Esophagus (tissue), 2 donors: ENCODE data around the gene MBOAT2. TPM values are rescaled to one million over a fixed set of nuclear protein-coding genes. Genes with fewer than 3 reads are reported as not detected.

ENCODE experiments used
- H3K27ac ChIP-seq, 2 donors: one replicate each; pipeline ENCODE4 v1.5.1; 2013; ENCODE audit warnings: low read depth in 2 of 2, mild to moderate bottlenecking in 2 of 2, inconsistent platforms in 1 of 2, low read length in 1 of 2, moderate library complexity in 1 of 2
- H3K27me3 ChIP-seq, 2 donors: one replicate each; pipeline ENCODE4 v1.6.1; 2013; ENCODE audit warnings: low read length in 2 of 2, control low read depth in 1 of 2, mild to moderate bottlenecking in 1 of 2; ENCODE audit not compliant: insufficient read depth in 2 of 2, control insufficient read depth in 1 of 2
- H3K36me3 ChIP-seq, 2 donors: one replicate each; pipeline ENCODE4 v1.6.1; 2013; ENCODE audit warnings: low read length in 1 of 2; ENCODE audit not compliant: control insufficient read depth in 2 of 2, insufficient read depth in 2 of 2
- H3K4me1 ChIP-seq, 2 donors: one replicate each; pipeline ENCODE4 v1.6.1; 2013; ENCODE audit warnings: low read length in 1 of 2; ENCODE audit not compliant: control insufficient read depth in 2 of 2, insufficient read depth in 2 of 2
- H3K4me3 ChIP-seq, 2 donors: one replicate each; pipeline ENCODE4 v1.5.1; 2013; ENCODE audit warnings: low read length in 2 of 2, mild to moderate bottlenecking in 2 of 2, low read depth in 1 of 2, moderate library complexity in 1 of 2
- H3K9me3 ChIP-seq, 2 donors: one replicate each; pipeline ENCODE4 v1.6.1; 2013; ENCODE audit warnings: mild to moderate bottlenecking in 2 of 2, low read depth in 1 of 2, low read length in 1 of 2, moderate library complexity in 1 of 2; ENCODE audit not compliant: control insufficient read depth in 2 of 2, insufficient read depth in 1 of 2
- WGBS, 2 donors: extraction: QIAGEN DNeasy Blood & Tissue Kit; methylation state at CpG; one replicate each; pipeline ENCODE4 v1.1.7; 2013; 5-methylcytosine and 5-hydroxymethylcytosine counted together
- polyA plus RNA-seq, 2 donors: library from polyadenylated mRNA; stranded (reverse); fragments of 200-250 nt; gene quantifications; one replicate each; pipeline ENCODE4 v1.2.3, GENCODE V29; 2013
- donor health status: healthy with polysubstance abuse.
- donor health status: Bipolar disorder and iron deficiency.

MBOAT2 gene
- polyA plus RNA-seq, 2 donors, result 34.3 to 41.8 TPM

- H3K27me3 ChIP-seq, result no peaks in the 10 kb centered on the region
- 92 to 95% methylated on average over 4 of the region's 4 CpGs for WGBS, 2 donors
Observed at GRCh38 chr2:8853426-8853825, 150.1 kb downstream of the MBOAT2 start.

GRCh38 chr2:8851811-8852560 lies 151.5 kb downstream of the MBOAT2 start:
- H3K9me3 ChIP-seq, result no peaks in the 10 kb centered on the region
- H3K27ac ChIP-seq, result no peak overlapping the region
- no peak overlapping the region for H3K4me3 ChIP-seq
- H3K27me3 ChIP-seq, result no peaks in the 10 kb centered on the region
- no peaks in the 10 kb centered on the region for H3K4me1 ChIP-seq
- 57 to 65% methylated on average over 10 of the region's 10 CpGs for WGBS, 2 donors
- H3K36me3 ChIP-seq, result no peaks in the 10 kb centered on the region

More at GRCh38 chr2:8853426-8853825, 150.1 kb downstream of the MBOAT2 start:
- H3K4me3 ChIP-seq, result no peak overlapping the region
- peaks cover 0 to 2% of the 10 kb centered on the region in 2 donors for H3K36me3 ChIP-seq
- no peak overlapping the region for H3K27ac ChIP-seq
- H3K4me1 ChIP-seq, result no peaks in the 10 kb centered on the region
- H3K9me3 ChIP-seq, result no peaks in the 10 kb centered on the region

- H3K4me3 ChIP-seq, result no peak overlapping the region
- 91 to 93% methylated on average over 8 of the region's 8 CpGs for WGBS, 2 donors
- H3K36me3 ChIP-seq, result no peaks in the 10 kb centered on the region
- no peaks in the 10 kb centered on the region for H3K4me1 ChIP-seq
- no peak overlapping the region for H3K27ac ChIP-seq
- no peaks in the 10 kb centered on the region for H3K27me3 ChIP-seq
- no peaks in the 10 kb centered on the region for H3K9me3 ChIP-seq
Observed at GRCh38 chr2:8850845-8851487, 152.5 kb downstream of the MBOAT2 start.

- Histone ChIP-seq H3K36me3 (no peaks in the 10 kb centered on the region), H3K9me3 (no peaks in the 10 kb centered on the region), H3K4me3 (no peak overlapping the region), H3K27me3 (no peaks in the 10 kb centered on the region), H3K27ac (no peak overlapping the region), H3K4me1 (no peaks in the 10 kb centered on the region)
- WGBS, 2 donors, result 55 to 69% methylated on average over 4 of the region's 4 CpGs
Observed at GRCh38 chr2:8849327-8849726, 154.2 kb downstream of the MBOAT2 start.

- Histone ChIP-seq H3K27me3 (no peaks in the 10 kb centered on the region), H3K4me1 (no peaks in the 10 kb centered on the region), H3K4me3 (no peak overlapping the region), H3K36me3 (no peaks in the 10 kb centered on the region), H3K9me3 (no peaks in the 10 kb centered on the region), H3K27ac (no peak overlapping the region)
- WGBS, 2 donors, result 76 to 78% methylated on average over 7 of the region's 7 CpGs
Observed at GRCh38 chr2:8848328-8849100, 155.0 kb downstream of the MBOAT2 start.

GRCh38 chr2:8847400-8847799 lies 156.1 kb downstream of the MBOAT2 start:
- 65 to 66% methylated on average over 6 of the region's 6 CpGs for WGBS, 2 donors
- H3K27ac ChIP-seq, result no peak overlapping the region
- H3K4me1 ChIP-seq, result no peaks in the 10 kb centered on the region
- no peaks in the 10 kb centered on the region for H3K36me3 ChIP-seq
- no peak overlapping the region for H3K4me3 ChIP-seq
- no peaks in the 10 kb centered on the region for H3K27me3 ChIP-seq
- H3K9me3 ChIP-seq, result no peaks in the 10 kb centered on the region

GRCh38 chr2:8841932-8842331 lies 161.6 kb downstream of the MBOAT2 start:
- WGBS, 2 donors, result 90 to 91% methylated on average over 4 of the region's 4 CpGs
- H3K27ac ChIP-seq, result no peak overlapping the region
- H3K4me1 ChIP-seq, result peaks cover 0 to 3% of the 10 kb centered on the region in 2 donors
- peaks cover 0 to 2% of the 10 kb centered on the region in 2 donors for H3K9me3 ChIP-seq
- no peaks in the 10 kb centered on the region for H3K36me3 ChIP-seq
- H3K27me3 ChIP-seq, result no peaks in the 10 kb centered on the region
- no peak overlapping the region for H3K4me3 ChIP-seq

- Histone ChIP-seq H3K4me1 (peaks cover 0 to 3% of the 10 kb centered on the region in 2 donors), H3K27me3 (no peaks in the 10 kb centered on the region), H3K27ac (no peak overlapping the region), H3K4me3 (no peak overlapping the region), H3K9me3 (peaks cover 0 to 2% of the 10 kb centered on the region in 2 donors), H3K36me3 (no peaks in the 10 kb centered on the region)
- WGBS, 2 donors, result 64 to 70% methylated on average over 12 of the region's 12 CpGs
Observed at GRCh38 chr2:8840475-8841091, 162.9 kb downstream of the MBOAT2 start.

GRCh38 chr2:8839189-8839965 lies 164.1 kb downstream of the MBOAT2 start:
- Histone ChIP-seq H3K4me3 (no peak overlapping the region), H3K36me3 (no peaks in the 10 kb centered on the region), H3K27ac (no peak overlapping the region), H3K9me3 (peaks cover 0 to 2% of the 10 kb centered on the region in 2 donors), H3K27me3 (no peaks in the 10 kb centered on the region), H3K4me1 (peaks cover 0 to 3% of the 10 kb centered on the region in 2 donors)
- WGBS, 2 donors, result 71 to 72% methylated on average over 5 of the region's 5 CpGs
